ENCODE results near the gene ACAD11.

Gene ACAD11

GRCh38 chr3:132537297-132537696 is 122.3 kb downstream of the ACAD11 start:
- DNase-seq, result no peak
- in situ Hi-C loops (cut with MboI; ENCODE audit: low pct_unique_long_range_greater_than_20kb, low sequenced_read_pairs), result loop anchor here (25.0 kb wide), 1 partner anchor 100 kb away; no protein-coding TSS in a partner anchor

GRCh38 chr3:132536442-132537153 is 123.0 kb downstream of the ACAD11 start:
- in situ Hi-C loops (cut with MboI; ENCODE audit: low pct_unique_long_range_greater_than_20kb, low sequenced_read_pairs), result loop anchor here (25.0 kb wide), 1 partner anchor 101 kb away; no protein-coding TSS in a partner anchor
- no peak for DNase-seq

- peak; percentile 76 for DNase-seq
- in situ Hi-C loops (cut with MboI; ENCODE audit: low pct_unique_long_range_greater_than_20kb, low sequenced_read_pairs), result loop anchor here (25.0 kb wide), 1 partner anchor 101 kb away; no protein-coding TSS in a partner anchor
These were observed 123.8 kb downstream of the ACAD11 start for GRCh38 chr3:132535575-132536441.

- in situ Hi-C loops (cut with MboI; ENCODE audit: low pct_unique_long_range_greater_than_20kb, low sequenced_read_pairs), result loop anchor here (25.0 kb wide), 1 partner anchor 107 kb away; no protein-coding TSS in a partner anchor
- DNase-seq, result no peak
These were observed 129.0 kb downstream of the ACAD11 start for GRCh38 chr3:132530624-132531023.

GRCh38 chr3:132522353-132522752 is 137.3 kb downstream of the ACAD11 start:
- in situ Hi-C loops (cut with MboI; ENCODE audit: low pct_unique_long_range_greater_than_20kb, low sequenced_read_pairs), result no loop called here
- no peak for DNase-seq

GRCh38 chr3:132521901-132522300 is 137.7 kb downstream of the ACAD11 start:
- in situ Hi-C loops (cut with MboI; ENCODE audit: low pct_unique_long_range_greater_than_20kb, low sequenced_read_pairs), result no loop called here
- DNase-seq, result no peak

GRCh38 chr3:132519914-132520313 is 139.7 kb downstream of the ACAD11 start:
- DNase-seq, result no peak
- in situ Hi-C loops (cut with MboI; ENCODE audit: low pct_unique_long_range_greater_than_20kb, low sequenced_read_pairs), result no loop called here

- in situ Hi-C loops (cut with MboI; ENCODE audit: low pct_unique_long_range_greater_than_20kb, low sequenced_read_pairs), result no loop called here
- DNase-seq, result no peak
These were observed 142.3 kb downstream of the ACAD11 start for GRCh38 chr3:132517311-132517710.

GRCh38 chr3:132513057-132513456 is 146.6 kb downstream of the ACAD11 start:
- DNase-seq, result no peak
- in situ Hi-C loops (cut with MboI; ENCODE audit: low pct_unique_long_range_greater_than_20kb, low sequenced_read_pairs), result no loop called here

GRCh38 chr3:132509506-132509905 is 150.1 kb downstream of the ACAD11 start:
- in situ Hi-C loops (cut with MboI; ENCODE audit: low pct_unique_long_range_greater_than_20kb, low sequenced_read_pairs), result no loop called here
- no peak for DNase-seq

GRCh38 chr3:132509096-132509495 is 150.5 kb downstream of the ACAD11 start:
- DNase-seq, result no peak
- in situ Hi-C loops (cut with MboI; ENCODE audit: low pct_unique_long_range_greater_than_20kb, low sequenced_read_pairs), result no loop called here

All from KBM-7 (cell line).